ENCODE measurements around the gene ARFRP1. TPM values are rescaled to one million over a fixed set of nuclear protein-coding genes. Genes with fewer than 3 reads are reported as not detected.
A peak's percentile ranks its signal among the peaks of the same experiment; 100 is the strongest.

The ARFRP1 gene
- total and polyA plus RNA-seq, 2 of the 13 experiments (the other 11 are each of a cell fraction or from before 2014, with no cell fraction given), result 32.0 to 51.1 TPM

DNA sequence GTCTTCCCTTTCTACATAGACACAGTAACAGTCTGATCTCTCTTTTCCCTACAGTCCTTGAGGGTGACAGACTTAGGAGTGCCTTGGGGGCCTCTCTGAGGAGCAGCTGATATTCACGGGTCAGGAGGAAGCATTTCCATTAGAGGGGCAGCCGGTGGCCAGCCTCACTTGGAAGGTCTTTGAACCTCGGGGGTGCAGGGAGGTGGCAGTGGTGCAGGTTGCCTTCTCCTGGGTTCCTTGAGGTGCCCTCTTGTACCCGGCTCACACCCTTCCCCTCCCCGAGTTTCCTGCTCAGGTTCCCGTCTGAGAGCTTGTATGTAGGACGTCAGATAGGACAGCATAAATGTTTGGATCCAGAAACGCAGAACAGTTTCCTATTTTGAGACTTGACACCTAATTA is 47.2 kb downstream of the ARFRP1 start:
- intact Hi-C loops (cut with micrococcal nuclease; ENCODE audit: unreplicated experiment), result no loop called here
- Histone ChIP-seq H3K4me2 (ENCODE audit: low read depth, low read length) (0 out of 2 replicates have a peak overlapping the region, but pooled peaks have one; percentile 8), H3K4me3 (replicated peaks in 1 of 3; ENCODE audit: insufficient read depth in 1 of 3, low read depth in 2 of 3, low read length in 3 of 3) (no peak overlapping the region), H3K27me3 (ENCODE audit: control insufficient read depth in 1 of 2, insufficient read depth in 2 of 2, low read length in 2 of 2) (no peaks in the 10 kb centered on the region; a peak in 1 of 5 replicates), H2AFZ (ENCODE audit: low read length) (no peak overlapping the region), H3K4me1 (ENCODE audit: insufficient read depth, low read length) (peaks cover 31% of the 10 kb centered on the region), H4K20me1 (ENCODE audit: insufficient read depth, low read length) (no peaks in the 10 kb centered on the region), H3K36me3 (replicated peaks in 1 of 2; ENCODE audit: control insufficient read depth in 1 of 2, insufficient read depth in 2 of 2, low read length in 2 of 2) (peaks cover 25 to 35% of the 10 kb centered on the region in 2 experiments), H3K9me3 (ENCODE audit: low read length) (no peaks in the 10 kb centered on the region), H3K27ac (ENCODE audit: extremely low read length, insufficient read depth, low read length) (no peak overlapping the region), H3K79me2 (ENCODE audit: insufficient read depth, low read length) (peaks cover 17% of the 10 kb centered on the region), H3K9ac (ENCODE audit: insufficient read depth, low read depth, low read length) (no peak overlapping the region)
- DNase-seq (ENCODE audit: low spot score), result no peak
- ChIA-PET CTCF (ENCODE audit: low intra/inter-chr PET ratio, low total read pairs) (no interaction called here), POLR2A (interaction anchor here (1.2 kb wide), 1 partner anchor 36 kb away, joined by 3 read pairs; no protein-coding TSS in a partner anchor)
- no TSS peak for BruUV-seq (replicated peaks)
- WGBS (ENCODE audit: low lambda C conversion rate), result 85% methylated on average over 8 of the region's 8 CpGs
- FAIRE-seq, result peak; percentile 36
- TF ChIP-seq, protein P1, sequence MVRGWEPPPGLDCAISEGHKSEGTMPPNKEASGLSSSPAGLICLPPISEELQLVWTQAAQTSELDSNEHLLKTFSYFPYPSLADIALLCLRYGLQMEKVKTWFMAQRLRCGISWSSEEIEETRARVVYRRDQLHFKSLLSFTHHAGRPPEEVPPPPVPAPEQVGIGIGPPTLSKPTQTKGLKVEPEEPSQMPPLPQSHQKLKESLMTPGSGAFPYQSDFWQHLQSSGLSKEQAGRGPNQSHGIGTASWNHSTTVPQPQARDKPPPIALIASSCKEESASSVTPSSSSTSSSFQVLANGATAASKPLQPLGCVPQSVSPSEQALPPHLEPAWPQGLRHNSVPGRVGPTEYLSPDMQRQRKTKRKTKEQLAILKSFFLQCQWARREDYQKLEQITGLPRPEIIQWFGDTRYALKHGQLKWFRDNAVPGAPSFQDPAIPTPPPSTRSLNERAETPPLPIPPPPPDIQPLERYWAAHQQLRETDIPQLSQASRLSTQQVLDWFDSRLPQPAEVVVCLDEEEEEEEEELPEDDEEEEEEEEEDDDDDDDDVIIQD (CRISPR knock-in tag; IDR thresholded peaks at IDR 0.05; ENCODE audit: low read depth), result no peak
- TF ChIP-seq ZNF775 (CRISPR knock-in tag; IDR thresholded peaks at IDR 0.05; ENCODE audit: borderline replicate concordance), result no peak
- no peak for TF ChIP-seq GATAD1 (CRISPR knock-in tag; IDR thresholded peaks at IDR 0.05)
- TF ChIP-seq ZNF782 (CRISPR knock-in tag; IDR thresholded peaks at IDR 0.05; ENCODE audit: borderline replicate concordance), result no peak
- TF ChIP-seq, protein P2, sequence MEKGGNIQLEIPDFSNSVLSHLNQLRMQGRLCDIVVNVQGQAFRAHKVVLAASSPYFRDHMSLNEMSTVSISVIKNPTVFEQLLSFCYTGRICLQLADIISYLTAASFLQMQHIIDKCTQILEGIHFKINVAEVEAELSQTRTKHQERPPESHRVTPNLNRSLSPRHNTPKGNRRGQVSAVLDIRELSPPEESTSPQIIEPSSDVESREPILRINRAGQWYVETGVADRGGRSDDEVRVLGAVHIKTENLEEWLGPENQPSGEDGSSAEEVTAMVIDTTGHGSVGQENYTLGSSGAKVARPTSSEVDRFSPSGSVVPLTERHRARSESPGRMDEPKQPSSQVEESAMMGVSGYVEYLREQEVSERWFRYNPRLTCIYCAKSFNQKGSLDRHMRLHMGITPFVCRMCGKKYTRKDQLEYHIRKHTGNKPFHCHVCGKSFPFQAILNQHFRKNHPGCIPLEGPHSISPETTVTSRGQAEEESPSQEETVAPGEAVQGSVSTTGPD (CRISPR knock-in tag; IDR thresholded peaks at IDR 0.05), result no peak
- TF ChIP-seq, protein P3, sequence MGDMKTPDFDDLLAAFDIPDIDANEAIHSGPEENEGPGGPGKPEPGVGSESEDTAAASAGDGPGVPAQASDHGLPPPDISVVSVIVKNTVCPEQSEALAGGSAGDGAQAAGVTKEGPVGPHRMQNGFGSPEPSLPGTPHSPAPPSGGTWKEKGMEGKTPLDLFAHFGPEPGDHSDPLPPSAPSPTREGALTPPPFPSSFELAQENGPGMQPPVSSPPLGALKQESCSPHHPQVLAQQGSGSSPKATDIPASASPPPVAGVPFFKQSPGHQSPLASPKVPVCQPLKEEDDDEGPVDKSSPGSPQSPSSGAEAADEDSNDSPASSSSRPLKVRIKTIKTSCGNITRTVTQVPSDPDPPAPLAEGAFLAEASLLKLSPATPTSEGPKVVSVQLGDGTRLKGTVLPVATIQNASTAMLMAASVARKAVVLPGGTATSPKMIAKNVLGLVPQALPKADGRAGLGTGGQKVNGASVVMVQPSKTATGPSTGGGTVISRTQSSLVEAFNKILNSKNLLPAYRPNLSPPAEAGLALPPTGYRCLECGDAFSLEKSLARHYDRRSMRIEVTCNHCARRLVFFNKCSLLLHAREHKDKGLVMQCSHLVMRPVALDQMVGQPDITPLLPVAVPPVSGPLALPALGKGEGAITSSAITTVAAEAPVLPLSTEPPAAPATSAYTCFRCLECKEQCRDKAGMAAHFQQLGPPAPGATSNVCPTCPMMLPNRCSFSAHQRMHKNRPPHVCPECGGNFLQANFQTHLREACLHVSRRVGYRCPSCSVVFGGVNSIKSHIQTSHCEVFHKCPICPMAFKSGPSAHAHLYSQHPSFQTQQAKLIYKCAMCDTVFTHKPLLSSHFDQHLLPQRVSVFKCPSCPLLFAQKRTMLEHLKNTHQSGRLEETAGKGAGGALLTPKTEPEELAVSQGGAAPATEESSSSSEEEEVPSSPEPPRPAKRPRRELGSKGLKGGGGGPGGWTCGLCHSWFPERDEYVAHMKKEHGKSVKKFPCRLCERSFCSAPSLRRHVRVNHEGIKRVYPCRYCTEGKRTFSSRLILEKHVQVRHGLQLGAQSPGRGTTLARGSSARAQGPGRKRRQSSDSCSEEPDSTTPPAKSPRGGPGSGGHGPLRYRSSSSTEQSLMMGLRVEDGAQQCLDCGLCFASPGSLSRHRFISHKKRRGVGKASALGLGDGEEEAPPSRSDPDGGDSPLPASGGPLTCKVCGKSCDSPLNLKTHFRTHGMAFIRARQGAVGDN (CRISPR knock-in tag; IDR thresholded peaks at IDR 0.05), result peak; percentile 53
- TF ChIP-seq RAD21 (CRISPR knock-in tag; IDR thresholded peaks at IDR 0.05), result no peak
- no peak for TF ChIP-seq ZNF607 (CRISPR knock-in tag; IDR thresholded peaks at IDR 0.05; ENCODE audit: borderline replicate concordance)
- no peak for TF ChIP-seq ESRRA (CRISPR knock-in tag; IDR thresholded peaks at IDR 0.05; ENCODE audit: low read depth)
- TF ChIP-seq, protein P4, sequence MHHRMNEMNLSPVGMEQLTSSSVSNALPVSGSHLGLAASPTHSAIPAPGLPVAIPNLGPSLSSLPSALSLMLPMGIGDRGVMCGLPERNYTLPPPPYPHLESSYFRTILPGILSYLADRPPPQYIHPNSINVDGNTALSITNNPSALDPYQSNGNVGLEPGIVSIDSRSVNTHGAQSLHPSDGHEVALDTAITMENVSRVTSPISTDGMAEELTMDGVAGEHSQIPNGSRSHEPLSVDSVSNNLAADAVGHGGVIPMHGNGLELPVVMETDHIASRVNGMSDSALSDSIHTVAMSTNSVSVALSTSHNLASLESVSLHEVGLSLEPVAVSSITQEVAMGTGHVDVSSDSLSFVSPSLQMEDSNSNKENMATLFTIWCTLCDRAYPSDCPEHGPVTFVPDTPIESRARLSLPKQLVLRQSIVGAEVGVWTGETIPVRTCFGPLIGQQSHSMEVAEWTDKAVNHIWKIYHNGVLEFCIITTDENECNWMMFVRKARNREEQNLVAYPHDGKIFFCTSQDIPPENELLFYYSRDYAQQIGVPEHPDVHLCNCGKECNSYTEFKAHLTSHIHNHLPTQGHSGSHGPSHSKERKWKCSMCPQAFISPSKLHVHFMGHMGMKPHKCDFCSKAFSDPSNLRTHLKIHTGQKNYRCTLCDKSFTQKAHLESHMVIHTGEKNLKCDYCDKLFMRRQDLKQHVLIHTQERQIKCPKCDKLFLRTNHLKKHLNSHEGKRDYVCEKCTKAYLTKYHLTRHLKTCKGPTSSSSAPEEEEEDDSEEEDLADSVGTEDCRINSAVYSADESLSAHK (CRISPR knock-in tag; IDR thresholded peaks at IDR 0.05; ENCODE audit: borderline replicate concordance), result no peak
- TF ChIP-seq KMT2A (CRISPR knock-in tag; IDR thresholded peaks at IDR 0.05), result 0 out of 2 replicates have a peak, but pooled peaks have one; percentile 11
- TF ChIP-seq ZNF703 (CRISPR knock-in tag; IDR thresholded peaks at IDR 0.05; ENCODE audit: borderline replicate concordance), result no peak
- peak; percentile 45; the same call in 1 of the 2 replicates for TF ChIP-seq ZNF605 (CRISPR knock-in tag; IDR thresholded peaks at IDR 0.05)
- in situ Hi-C loops (cut with HindIII; ENCODE audit: extremely low pct_ligation_motif_present, low pct_unique_long_range_greater_than_20kb), result no loop called here
- no peak for ATAC-seq
